GM12873 (cell line): ENCODE measurements around the gene EFL1.

ENCODE experiments used
- CTCF ChIP-seq: IDR thresholded peaks from 2 replicates; pipeline ENCODE4 v1.5.1; 2012; ENCODE audit warnings: low read depth, mild to moderate bottlenecking, moderate library complexity, low read length, control low read depth; ENCODE audit not compliant: insufficient read depth; ENCODE audit errors: missing control alignments

EFL1 gene

DNA sequence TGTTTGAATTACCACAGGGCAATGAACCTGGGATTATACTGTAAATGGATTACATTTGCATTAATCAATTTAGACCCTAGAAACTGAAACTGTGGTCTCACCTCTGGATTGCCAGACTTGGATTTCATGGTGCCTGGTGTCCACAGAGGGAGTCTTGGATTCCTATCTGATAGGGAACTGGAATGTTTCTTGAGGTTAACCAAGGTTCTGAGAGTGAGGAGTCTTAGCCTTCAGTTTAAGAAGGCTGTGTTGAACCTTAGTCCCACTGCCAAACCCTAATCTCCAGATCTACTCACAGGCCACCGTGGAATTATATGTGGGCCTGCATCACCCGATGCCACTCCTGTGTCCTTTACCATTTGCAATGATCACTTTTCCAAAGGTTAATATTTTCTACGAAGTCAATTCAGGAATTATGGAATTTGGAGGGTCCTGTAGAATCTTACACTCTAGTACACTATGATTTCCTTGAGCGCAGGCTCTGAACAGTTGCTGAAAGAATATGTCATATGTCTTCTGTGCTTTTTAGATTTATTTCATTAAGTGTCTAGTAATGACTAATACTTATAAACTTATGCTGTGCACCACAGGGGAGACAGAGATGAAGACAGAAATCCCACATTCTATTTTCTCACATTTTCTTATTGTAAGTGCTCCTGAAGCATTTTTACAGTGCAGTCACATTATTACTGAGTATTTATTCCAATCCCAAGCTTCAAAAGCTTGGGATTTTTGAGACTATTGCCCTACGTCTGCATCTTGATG is 87.9 kb downstream of the EFL1 start:
- no peak for TF ChIP-seq CTCF

GRCh38 chr15:82173108-82173507 is 89.4 kb downstream of the EFL1 start:
- TF ChIP-seq CTCF, result no peak

DNA sequence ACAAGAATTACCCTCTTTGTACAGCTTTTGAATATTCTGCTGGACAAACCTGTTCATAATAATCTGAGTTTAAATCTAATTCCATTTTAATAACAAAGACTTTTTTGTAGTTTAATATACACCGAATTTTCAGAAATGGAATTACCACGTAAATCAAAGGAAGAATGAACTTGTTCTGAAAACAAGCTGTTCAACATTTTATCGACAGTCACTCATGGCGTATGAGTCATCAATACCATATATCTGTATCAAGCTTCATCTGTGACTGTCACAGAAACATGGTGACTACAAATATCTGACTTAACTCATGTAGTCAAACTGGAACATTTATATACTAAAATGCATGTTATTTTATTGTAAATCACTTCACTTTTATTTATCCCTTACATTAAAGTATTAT is 90.0 kb downstream of the EFL1 start:
- no peak for TF ChIP-seq CTCF

GRCh38 chr15:82168757-82169156 is 93.8 kb downstream of the EFL1 start:
- TF ChIP-seq CTCF, result no peak

DNA sequence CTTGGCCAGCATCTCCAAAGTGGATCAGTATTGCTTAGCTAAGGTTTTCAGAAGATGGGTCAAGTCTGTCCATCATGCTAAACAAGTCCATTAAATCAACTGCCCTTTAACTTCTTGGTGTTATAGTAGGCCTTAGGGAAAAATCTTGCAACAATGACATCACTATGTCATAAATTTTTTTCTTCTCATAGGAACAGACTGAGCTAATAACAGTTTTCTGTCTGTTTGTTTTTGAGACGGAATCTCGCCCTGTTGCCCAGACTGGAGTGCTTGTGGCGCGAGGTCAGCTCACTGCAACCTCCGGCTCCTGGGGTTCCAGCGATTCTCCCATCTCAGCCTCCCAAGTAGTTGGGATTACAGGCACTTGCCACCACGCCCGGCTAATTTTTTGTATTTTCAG is 94.2 kb downstream of the EFL1 start:
- no peak for TF ChIP-seq CTCF

- TF ChIP-seq CTCF, result no peak
These were observed 96.6 kb downstream of the EFL1 start for GRCh38 chr15:82165948-82166376.

GRCh38 chr15:82159922-82160321 is 102.6 kb downstream of the EFL1 start:
- no peak for TF ChIP-seq CTCF

DNA sequence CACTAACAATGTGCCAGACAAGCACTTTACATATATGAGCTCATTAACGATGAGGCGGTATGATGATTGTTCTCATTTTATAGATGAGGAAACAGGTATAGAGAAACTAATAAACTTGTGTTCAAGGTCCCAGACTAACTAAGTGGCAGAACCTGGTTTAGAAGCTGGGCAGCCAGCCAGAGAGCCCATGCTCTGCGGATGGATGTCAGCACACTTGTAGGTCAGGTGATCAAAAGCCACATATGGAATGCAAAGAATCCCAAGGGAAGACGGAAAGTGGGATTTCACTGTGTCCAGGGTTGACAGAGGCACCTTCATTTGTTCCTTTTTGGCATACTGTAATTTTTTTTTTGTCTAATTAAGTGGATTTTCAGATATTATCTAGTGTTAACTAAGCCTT is 103.7 kb downstream of the EFL1 start:
- TF ChIP-seq CTCF, result no peak
